HG03025 (cell line): ENCODE measurements around the gene FCHO1.
A peak's percentile ranks its signal among the peaks of the same experiment; 100 is the strongest.

Experiments
- ATAC-seq: cut with Tn5 transposase; IDR thresholded peaks from one replicate; pipeline ENCODE4 v1.9.1; 2021; ENCODE audit warnings: mild to moderate bottlenecking, moderate library complexity; ENCODE audit not compliant: unreplicated experiment, low FRiP score

FCHO1 gene

DNA sequence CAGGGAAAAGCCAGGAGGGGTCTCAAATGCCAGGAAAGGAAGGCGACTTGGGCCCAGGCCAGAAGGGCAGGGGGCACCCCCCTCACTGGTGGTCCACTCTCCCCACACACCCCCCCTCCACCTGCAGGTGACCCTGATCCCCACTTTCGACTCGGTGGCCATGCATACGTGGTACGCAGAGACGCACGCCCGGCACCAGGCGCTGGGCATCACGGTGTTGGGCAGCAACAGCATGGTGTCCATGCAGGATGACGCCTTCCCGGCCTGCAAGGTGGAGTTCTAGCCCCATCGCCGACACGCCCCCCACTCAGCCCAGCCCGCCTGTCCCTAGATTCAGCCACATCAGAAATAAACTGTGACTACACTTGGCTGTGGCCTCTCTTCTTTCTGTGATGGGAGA lies 17.1 kb upstream of the FCHO1 start:
- ATAC-seq: no peak

GRCh38 chr19:17735410-17735809 lies 15.9 kb upstream of the FCHO1 start:
- no peak for ATAC-seq

GRCh38 chr19:17737690-17738153 lies 13.6 kb upstream of the FCHO1 start:
- ATAC-seq: no peak

- ATAC-seq: peak; percentile 49
Measured at GRCh38 chr19:17739121-17739875, 12.0 kb upstream of the FCHO1 start.

GRCh38 chr19:17741456-17741855 lies 9.8 kb upstream of the FCHO1 start:
- ATAC-seq: no peak

- ATAC-seq: no peak
Measured at GRCh38 chr19:17743874-17744580, 7.2 kb upstream of the FCHO1 start.

GRCh38 chr19:17747205-17748098 lies 3.8 kb upstream of the FCHO1 start:
- ATAC-seq: peak; percentile 69

GRCh38 chr19:17748884-17749638 lies 2.2 kb upstream of the FCHO1 start:
- no peak for ATAC-seq

GRCh38 chr19:17749912-17750317 lies 1.4 kb upstream of the FCHO1 start:
- no peak for ATAC-seq

DNA sequence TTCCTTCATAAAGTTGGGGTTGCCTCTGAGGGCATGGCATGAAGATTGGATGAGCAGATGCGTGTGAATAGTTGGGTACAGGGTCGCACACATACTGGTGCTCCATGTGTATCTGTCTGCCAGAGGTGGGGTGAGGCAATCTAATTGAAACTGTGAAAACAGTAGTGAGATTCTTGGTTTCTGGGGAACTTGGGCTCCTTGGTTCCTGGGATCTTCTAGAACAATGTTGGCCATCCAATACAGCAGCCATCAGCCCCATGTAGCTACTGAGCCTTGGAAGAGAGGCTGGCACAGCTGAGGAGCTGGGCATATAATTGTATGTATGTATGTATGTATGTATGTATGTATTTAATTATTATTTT lies 616 bp downstream of the FCHO1 start:
- no peak for ATAC-seq

DNA sequence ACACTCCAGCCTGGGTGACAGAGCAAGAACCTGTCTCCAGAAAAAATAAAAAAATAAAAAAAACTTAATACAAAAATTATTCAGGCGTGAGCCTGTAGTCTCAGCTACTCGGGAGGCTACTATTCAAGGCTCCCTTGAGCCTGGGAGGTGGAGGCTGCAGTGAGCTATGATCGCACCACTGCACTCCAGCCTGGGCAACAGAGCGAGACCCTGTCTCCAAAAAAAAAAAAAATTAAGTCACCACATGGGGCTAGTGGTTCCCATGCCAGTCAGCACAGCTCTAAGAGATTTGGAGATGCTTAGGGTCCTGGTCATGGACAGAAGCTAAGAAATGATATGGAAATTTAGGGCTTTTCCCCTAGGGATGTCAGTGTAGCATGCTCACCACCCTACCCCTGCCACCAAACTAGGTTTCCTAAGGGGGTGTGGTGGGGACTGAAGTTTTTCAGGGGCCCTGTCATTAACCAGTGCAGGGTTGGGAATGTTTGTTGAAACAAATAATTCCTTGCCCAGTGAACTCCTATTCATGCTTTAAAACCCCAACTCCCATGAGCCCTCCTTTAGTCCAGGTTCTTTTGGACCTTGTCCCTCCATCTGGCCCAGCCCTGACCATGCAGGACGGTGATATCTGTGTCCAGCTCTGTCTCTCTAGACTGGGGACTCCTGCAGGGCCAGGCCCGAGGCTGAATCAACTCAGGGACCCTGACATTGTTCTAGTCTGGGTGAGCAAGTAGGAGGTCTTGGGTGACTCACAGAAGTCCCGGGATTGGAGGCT lies 1.8 kb downstream of the FCHO1 start:
- no peak for ATAC-seq

DNA sequence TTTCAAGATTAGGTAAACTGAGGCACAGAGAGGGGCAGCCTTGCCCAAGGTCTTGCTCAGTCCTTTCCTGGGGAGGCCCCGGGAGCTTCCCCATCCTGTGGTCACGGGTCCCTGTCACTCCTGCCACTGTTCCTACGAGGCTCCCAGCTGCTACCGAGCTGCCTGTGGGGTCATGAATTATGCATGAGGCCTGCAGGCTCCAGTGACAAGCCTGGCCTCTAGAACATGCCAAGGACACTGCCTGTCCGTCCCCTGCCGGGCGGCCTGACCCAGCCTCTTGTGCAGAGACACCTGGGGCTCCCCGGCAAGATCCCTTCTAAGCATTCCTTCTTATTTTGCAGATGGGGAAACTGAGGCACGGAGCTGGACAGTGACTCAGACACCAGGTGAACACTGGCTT lies 2.7 kb downstream of the FCHO1 start:
- no peak for ATAC-seq

- ATAC-seq: no peak
Measured at GRCh38 chr19:17754634-17755442, 3.6 kb downstream of the FCHO1 start.

- ATAC-seq: no peak
Measured at GRCh38 chr19:17755443-17755890, 4.2 kb downstream of the FCHO1 start.

DNA sequence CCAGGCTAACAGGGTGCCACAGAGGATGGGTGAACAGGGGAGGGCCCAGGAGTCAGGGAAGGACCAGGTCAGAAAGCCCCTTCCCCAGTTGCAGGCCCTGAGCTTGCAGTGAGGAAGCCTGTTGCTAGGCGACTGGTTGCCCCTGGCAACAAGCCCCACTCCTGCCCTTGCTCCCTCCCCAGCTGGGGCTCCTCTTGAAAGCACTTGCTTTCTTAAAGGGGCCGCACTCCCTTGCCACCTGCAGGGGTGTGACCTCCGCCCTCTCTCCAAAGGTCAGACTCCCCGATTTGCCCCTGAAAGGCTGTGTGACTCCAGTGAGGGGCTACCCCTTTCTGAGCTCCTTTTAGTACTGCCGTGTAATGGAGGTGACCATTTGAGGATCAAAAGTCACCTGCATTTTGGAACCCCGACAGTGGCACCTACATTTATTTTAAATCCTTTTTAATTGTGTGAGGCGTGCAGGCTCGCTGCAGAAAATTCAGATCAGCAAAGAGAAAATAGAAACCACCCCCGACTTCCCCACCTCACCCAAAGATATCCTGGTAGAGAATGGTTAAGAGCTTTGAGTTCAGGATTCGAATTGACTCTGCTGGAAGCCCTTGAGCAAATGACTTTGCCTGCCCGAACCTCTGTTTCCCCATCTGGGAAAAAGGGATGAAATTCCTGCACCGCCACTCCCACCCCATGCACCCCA lies 4.8 kb downstream of the FCHO1 start:
- ATAC-seq: no peak

GRCh38 chr19:17757125-17757524 lies 5.8 kb downstream of the FCHO1 start:
- ATAC-seq: no peak

DNA sequence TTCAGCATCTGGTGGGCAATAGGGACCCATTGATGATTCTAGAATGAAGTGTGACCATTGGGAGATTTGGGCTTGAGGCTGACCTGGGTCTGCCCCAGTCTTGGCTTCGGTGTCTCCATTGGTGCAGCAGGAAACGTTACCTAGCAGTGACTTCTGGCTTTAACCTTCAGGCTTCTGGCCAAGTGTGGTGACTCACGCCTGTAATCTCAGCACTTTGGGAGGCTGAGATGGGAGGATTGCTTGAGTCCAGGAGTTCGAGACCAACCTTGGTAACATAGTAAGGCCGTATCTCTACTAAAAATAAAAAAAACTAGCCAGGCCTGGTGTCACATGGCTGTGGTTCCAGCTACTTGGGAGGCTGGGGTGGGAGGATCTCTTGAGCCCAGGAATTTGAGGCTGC lies 7.2 kb downstream of the FCHO1 start:
- no peak for ATAC-seq

- ATAC-seq: no peak
Measured at GRCh38 chr19:17761148-17761547, 9.9 kb downstream of the FCHO1 start.
